NCI-H82 (cell line): Measurements from ENCODE around the gene SPAG16.

Experiments
- DNase-seq: peaks from one replicate; lab custom pipeline; 2025; lab: John Stamatoyannopoulos, UW

SPAG16 gene

DNA sequence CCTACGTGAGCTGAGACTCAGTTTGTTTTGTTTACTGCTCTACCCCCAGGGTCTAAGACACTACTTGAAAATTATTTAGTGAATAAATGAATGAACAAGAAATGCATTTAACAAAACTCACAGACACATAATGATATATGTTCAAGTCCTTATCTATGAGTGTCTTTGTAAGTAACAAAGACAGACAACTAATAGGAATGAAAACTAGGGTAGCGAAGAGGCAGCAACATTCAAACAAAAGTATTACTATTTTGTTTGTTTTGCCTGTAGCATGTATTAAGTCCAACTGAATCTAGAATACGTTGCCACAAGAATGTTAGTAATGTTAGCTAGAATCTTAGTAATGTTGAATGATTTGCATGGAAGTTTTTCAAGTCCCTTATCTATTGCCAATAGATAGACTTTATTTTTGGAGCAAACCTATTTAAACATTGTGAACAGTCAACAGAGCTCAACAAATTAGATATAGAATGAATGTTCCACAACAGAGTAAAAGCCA, 981.8 kb downstream of the SPAG16 start:
- no peak for DNase-seq

DNA sequence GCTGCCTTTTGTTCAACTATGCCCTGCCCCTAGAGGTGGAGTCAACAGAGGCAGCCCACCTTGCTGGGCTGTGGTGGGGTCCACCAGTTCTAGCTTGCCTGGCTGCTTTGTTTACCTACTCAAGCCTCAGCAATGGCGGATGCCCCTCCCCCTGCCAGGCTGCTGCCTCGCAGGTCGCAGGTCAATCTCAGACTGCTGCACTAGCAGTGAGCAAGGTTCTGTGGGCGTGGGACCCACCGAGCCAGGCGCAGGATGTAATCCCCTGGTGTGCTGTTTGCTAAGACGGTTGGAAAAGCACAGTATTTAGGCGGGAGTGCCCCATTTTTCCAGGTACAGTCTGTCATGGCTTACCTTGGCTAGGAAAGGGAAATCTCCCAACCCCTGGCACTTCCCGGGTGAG, 993.6 kb downstream of the SPAG16 start:
- DNase-seq = no peak

DNA sequence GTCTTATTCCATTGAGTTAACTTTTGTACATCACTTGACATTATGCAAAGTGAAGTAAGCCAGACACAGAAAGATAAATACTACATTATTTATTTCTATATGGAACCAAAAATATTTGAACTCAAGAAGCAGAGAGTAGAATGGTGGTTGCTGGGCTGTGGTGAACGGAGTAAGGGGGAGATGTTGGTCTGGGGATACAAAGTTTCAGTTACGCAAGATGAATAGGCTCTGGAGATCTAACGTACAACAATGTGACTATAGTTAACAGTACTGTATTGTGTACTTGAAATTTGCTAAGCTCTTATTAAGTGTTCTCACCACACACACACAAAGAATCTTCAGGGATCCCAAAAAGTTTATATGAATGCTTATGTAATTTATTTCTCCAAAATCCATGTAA, 1001.7 kb downstream of the SPAG16 start:
- DNase-seq = no peak

- DNase-seq = no peak
Measured at GRCh38 chr2:214293593-214293992, 1009.3 kb downstream of the SPAG16 start.

GRCh38 chr2:214294426-214294825, 1010.2 kb downstream of the SPAG16 start:
- no peak for DNase-seq

GRCh38 chr2:214297423-214297822, 1013.2 kb downstream of the SPAG16 start:
- DNase-seq = no peak

- no peak for DNase-seq
Measured at GRCh38 chr2:214310319-214310718, 1026.1 kb downstream of the SPAG16 start.

- peak; percentile 14 for DNase-seq
Measured at GRCh38 chr2:214311031-214311533, 1026.8 kb downstream of the SPAG16 start.

DNA sequence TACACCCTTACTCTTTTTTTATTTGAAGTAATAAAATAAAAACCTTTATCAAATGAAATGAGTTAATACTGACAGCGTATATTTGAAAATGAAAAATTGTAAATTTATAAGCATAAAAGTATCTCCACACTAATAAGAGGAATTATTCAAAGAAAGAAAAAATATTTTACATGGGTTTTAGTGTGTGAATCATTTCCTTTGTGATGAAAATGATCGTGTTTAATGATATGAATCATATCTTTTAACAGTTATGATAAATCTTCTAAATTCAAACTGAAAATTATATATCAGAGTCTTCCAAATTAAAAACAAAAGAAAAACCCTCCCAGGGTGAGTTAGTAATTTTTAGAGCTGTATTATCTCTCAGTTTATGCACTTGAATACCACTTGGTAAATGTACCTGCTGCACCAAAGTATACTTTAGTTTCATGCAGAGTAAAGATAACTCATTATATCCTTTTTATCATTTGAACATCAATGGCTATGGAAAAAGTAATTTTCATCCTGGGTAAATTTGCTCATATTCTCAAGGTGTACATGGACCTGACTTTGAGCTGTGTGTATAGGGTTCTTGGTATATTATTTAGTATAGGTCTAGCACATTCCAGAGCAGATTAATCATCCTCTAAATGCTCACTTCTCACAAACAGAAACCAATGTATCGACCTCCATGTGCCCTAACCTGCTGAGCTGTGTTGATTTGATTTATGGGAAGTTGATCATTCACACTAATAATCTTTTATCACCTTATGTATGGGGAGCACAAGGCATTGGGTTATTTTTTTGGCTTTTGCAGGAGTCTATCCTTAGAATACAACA, 1027.9 kb downstream of the SPAG16 start:
- DNase-seq = no peak

DNA sequence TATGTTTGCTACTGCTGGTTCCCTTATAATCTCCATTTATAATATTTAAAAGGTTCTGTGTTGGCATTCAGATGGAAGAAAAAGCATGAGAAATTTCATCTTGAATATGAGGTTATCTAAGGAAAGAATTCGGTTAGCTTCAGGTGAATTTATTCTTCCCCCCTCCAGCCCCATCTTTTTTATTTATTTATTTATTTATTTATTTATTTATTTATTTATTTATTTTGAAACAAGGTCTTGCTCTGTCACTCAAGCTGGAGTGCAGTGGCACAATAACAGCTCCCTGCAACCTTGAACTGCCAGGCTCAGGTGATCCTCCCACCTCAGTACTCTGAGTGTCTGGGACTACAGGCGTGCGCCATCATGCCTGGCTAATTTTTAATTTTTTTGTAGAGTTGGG, 1031.1 kb downstream of the SPAG16 start:
- DNase-seq = no peak

- DNase-seq = no peak
Measured at GRCh38 chr2:214320211-214320610, 1035.9 kb downstream of the SPAG16 start.

DNA sequence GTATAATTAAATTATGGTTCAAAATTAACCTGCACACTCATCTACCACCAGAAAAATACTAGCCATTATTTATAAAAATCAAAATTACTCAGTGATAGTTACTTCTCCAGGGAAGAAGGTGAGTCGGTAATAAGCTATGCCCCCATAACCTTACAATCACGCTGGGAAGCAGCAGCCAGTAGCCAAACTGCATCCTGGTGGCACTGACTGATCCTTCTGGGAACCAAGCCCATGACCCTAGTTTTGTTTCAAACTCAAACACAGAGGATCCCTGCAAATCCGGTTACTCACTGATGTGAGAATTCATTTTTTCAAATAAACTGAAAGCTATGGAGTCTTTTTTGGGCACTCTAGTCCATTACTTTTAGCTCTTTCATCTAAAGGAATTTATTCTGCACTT, 1038.4 kb downstream of the SPAG16 start:
- DNase-seq = no peak

DNA sequence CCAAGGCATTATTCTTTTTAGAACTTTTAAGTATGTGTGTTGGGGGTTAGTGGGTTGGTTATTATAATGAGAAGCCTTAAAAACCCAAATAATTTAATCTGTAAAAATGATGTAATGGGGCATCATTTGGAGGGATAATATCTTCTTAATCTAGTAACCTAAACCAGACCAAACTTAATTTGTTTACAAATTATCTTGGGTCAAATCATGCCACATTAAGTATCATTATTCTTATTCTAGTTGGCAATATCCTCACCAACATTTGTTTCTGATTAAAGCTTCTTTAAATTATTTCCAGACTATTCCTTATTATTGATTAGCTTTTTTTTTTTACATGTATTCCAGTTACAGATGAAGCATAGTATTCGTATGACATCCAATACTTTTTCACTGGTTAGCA, 1041.1 kb downstream of the SPAG16 start:
- DNase-seq = no peak

- no peak for DNase-seq
Measured at GRCh38 chr2:214328941-214329340, 1044.7 kb downstream of the SPAG16 start.

GRCh38 chr2:214341646-214342045, 1057.4 kb downstream of the SPAG16 start:
- no peak for DNase-seq

- DNase-seq = no peak
Measured at GRCh38 chr2:214358506-214358905, 1074.2 kb downstream of the SPAG16 start.

GRCh38 chr2:214361116-214361515, 1076.9 kb downstream of the SPAG16 start:
- no peak for DNase-seq

DNA sequence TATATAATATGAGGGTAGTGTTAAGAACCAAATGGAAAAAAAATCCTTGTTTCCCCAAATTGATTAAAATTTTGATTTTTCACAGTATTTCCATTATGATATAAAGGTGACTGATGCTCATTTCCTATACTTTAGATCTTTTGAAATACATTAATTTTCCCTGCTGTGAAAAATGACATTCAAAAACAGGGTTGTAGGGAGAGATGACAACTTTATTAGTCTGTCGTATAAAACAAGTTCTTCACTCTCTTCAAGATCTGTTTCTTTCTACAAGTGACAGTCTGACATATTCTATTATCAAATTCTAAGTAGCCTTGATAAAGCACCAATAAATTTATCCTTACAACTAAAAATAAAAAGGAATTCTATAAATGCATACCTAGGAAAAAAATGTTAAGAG, 1081.3 kb downstream of the SPAG16 start:
- no peak for DNase-seq

DNA sequence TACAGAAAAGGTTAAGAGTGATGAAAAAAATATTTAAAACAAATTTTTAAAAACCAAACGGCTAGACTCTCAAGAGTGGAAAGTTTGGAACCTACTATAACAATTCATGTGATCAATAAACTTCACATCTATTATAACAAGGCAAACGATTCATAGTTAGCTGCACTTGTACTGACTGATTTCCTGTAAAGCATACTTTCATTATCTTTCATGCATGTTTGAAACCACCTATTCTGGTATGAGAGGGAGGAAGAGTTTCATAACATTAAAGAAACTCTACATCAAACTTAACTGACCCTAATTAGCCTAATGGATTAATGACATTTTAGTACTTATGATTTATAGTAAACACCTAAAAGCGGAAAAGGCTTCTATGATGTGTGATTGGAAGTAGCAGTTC, 1082.9 kb downstream of the SPAG16 start:
- no peak for DNase-seq

GRCh38 chr2:214376618-214377285, 1092.5 kb downstream of the SPAG16 start:
- no peak for DNase-seq

GRCh38 chr2:214377286-214377624, 1093.0 kb downstream of the SPAG16 start:
- DNase-seq = no peak

DNA sequence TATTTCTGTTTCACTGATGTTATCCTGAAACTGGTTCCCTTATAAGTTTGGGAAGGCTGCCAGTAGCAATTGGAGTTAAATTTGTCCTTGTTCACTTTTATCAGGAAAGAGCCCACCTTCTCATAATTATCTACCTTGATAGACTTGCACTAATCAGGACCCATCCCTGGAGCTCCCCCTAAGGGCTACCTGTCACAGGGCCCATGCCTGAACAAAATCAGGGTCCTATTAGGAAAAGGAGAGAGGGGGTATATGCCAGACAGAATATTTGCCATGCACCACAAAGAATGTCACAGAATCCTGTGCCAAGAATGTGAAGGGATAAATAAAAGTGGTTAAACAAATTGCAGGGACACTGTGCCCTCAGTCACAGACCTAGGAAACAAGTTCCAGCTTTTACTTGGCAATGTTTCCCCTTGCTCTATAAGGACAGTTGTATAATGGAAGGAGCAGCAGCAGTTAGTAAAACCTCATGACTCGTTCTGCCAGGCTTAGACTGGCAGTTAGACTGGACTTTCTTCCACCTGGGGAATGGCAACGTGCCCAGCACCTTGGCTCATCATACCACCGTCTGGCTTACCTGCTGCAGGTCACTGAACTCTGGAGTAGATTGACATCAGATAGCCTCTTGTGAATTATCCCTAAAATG, 1094.3 kb downstream of the SPAG16 start:
- DNase-seq = no peak

- DNase-seq = no peak
Measured at GRCh38 chr2:214379227-214379626, 1095.0 kb downstream of the SPAG16 start.
